ENCODE measurements around the gene COL18A1. TPM values are rescaled to one million over a fixed set of nuclear protein-coding genes. Genes with fewer than 3 reads are reported as not detected.

The COL18A1 gene
- total and polyA plus RNA-seq, 9 of the 15 experiments (the other 6 are each of a cell fraction or from before 2014, with no cell fraction given): 0.14 to 16.4 (median 2.0) TPM

- 0 out of 2 replicates have a peak, but pooled peaks have one; percentile 13 for TF ChIP-seq ZBTB33 (CRISPR knock-in tag; IDR thresholded peaks at IDR 0.05)
- TF ChIP-seq ZSCAN29 (IDR thresholded peaks at IDR 0.05): no peak
- no peak for TF ChIP-seq CBX1 (IDR thresholded peaks at IDR 0.05; ENCODE audit: low read depth)
- no peak for TF ChIP-seq ESRRB (CRISPR knock-in tag; IDR thresholded peaks at IDR 0.05; ENCODE audit: borderline replicate concordance)
- 0 out of 4 replicates have a peak, but pooled peaks of 1 of the 2 experiments have one; percentile 12 for TF ChIP-seq FOXA3 (CRISPR knock-in tag; conservative IDR thresholded peaks at IDR 0.05 in 1 of 2, IDR thresholded peaks at IDR 0.05 in 1 of 2)
- TF ChIP-seq ZNF57 (CRISPR knock-in tag; IDR thresholded peaks at IDR 0.05): no peak
- TF ChIP-seq ZNF165 (CRISPR knock-in tag; IDR thresholded peaks at IDR 0.05; ENCODE audit: borderline replicate concordance): no peak
- no peak for TF ChIP-seq IRF1 (CRISPR knock-in tag; IDR thresholded peaks at IDR 0.05; ENCODE audit: borderline replicate concordance)
- peak; percentile 13; the same call in 1 of the 2 replicates for TF ChIP-seq ZBTB7A (IDR thresholded peaks at IDR 0.05; ENCODE audit: borderline replicate concordance, control insufficient read depth, low read depth, low read length)
- TF ChIP-seq BHLHE40 (IDR thresholded peaks at IDR 0.05; ENCODE audit: low read length): no peak
- TF ChIP-seq ZNF583 (CRISPR knock-in tag; IDR thresholded peaks at IDR 0.05): no peak
- no peak for TF ChIP-seq GTF2A2 (tag; IDR thresholded peaks at IDR 0.05)
- TF ChIP-seq NRF1 (conservative IDR thresholded peaks at IDR 0.05 in 1 of 2, IDR thresholded peaks at IDR 0.05 in 1 of 2): no peak
- no peak for TF ChIP-seq XRCC3 (IDR thresholded peaks at IDR 0.05)
- no peak for TF ChIP-seq POLR2H (tag; IDR thresholded peaks at IDR 0.05; ENCODE audit: low read depth)
- TF ChIP-seq NCOA6 (IDR thresholded peaks at IDR 0.05): no peak
- no peak for TF ChIP-seq ZNF699 (CRISPR knock-in tag; IDR thresholded peaks at IDR 0.05; ENCODE audit: insufficient replicate concordance)
- 0 out of 2 replicates have a peak, but pooled peaks have one; percentile 21 for TF ChIP-seq MAX (CRISPR knock-in tag; IDR thresholded peaks at IDR 0.05)
- TF ChIP-seq THAP7 (CRISPR knock-in tag; IDR thresholded peaks at IDR 0.05): no peak
- TF ChIP-seq SRSF7 (optimal IDR thresholded peaks at IDR 0.05; ENCODE audit: low read depth, low read length): no peak
- TF ChIP-seq TRIM25 (IDR thresholded peaks at IDR 0.05; ENCODE audit: borderline replicate concordance): no peak
- no peak for TF ChIP-seq SREBF2 (CRISPR knock-in tag; IDR thresholded peaks at IDR 0.05)
These were observed 888 bp upstream of the COL18A1 start (continued) for GRCh38 chr21:45403825-45404729.
